Nasal cavity respiratory epithelium epithelial cell of viscerocranial mucosa (primary cell): ENCODE results near the gene IGF2. TPM values are rescaled to one million over a fixed set of nuclear protein-coding genes. Genes with fewer than 3 reads are reported as not detected.

Source experiments
- total RNA-seq: library from RNA; depleted of rRNA; stranded (reverse); fragments of >200 nt; gene quantifications from 2 replicates; pipeline ENCODE4 v1.2.3, GENCODE V29; 2014

IGF2 gene, protein sequence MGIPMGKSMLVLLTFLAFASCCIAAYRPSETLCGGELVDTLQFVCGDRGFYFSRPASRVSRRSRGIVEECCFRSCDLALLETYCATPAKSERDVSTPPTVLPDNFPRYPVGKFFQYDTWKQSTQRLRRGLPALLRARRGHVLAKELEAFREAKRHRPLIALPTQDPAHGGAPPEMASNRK
- total RNA-seq = 0.07 and 0.34 TPM in 2 replicates

GRCh38 chr11:2139123-2139521, at the start of gene IGF2:
Gene IGF2 (minus strand): TSS chr11:2139389. CDS start chr11:2135523, 3,866 bp downstream.

DNA sequence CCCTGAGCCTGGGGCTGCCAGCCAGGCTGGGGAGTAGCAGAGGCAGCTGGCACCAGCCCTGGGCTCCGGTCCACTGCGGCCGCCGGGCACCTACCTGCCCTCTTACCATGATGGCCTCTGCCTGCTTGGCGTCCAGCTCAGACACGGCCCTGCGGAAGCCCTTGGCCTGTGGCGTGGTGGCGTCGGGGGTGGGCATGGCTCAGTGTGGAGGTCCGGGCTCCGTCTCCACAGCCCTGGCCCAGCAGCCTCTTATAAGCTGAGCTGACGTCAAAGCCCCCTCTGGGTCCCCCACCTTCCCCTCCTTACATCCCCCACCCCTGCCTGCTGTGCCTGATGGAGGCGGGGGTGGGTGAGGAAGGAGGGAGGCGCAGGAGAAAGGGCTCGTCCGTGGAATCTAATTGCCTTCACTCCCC, 32.4 kb upstream of the IGF2 start, which contains the start of gene TH:
Gene TH (minus strand): TSS at position 225 of the 413 bp plus-strand sequence. CDS start 29 bp downstream, at position 196.

GRCh38 chr11:2160736-2161259, 21.6 kb upstream of the IGF2 start, which contains the start of gene INS:
Gene INS (minus strand): TSS chr11:2161209. CDS start chr11:2160971, 238 bp downstream.

Other genes starting within 250 kb of the IGF2 start
- gene PRR33, start 247.5 kb downstream of the IGF2 start, total RNA-seq = not detected in 2 replicates
- gene TNNT3, start 219.7 kb downstream of the IGF2 start, total RNA-seq = 1.3 TPM in 1 of 2 replicates, not detected in the other
- 30.0 and 48.2 TPM in 2 replicates for gene MRPL23, start 192.1 kb downstream of the IGF2 start, total RNA-seq
- 2.9 and 3.8 TPM in 2 replicates for gene H19, start 141.5 kb downstream of the IGF2 start, total RNA-seq
- not detected in 2 replicates for gene INS, start 21.8 kb upstream of the IGF2 start, total RNA-seq
- under 0.01 and 0.28 TPM in 2 replicates for gene TH, start 32.4 kb upstream of the IGF2 start, total RNA-seq
- 0.21 and 1.0 TPM in 2 replicates for gene ASCL2, start 131.2 kb upstream of the IGF2 start, total RNA-seq
- not detected in 2 replicates for gene C11orf21, start 162.5 kb upstream of the IGF2 start, total RNA-seq
- gene TSPAN32, start 162.6 kb upstream of the IGF2 start, total RNA-seq = not detected in 2 replicates
- gene CD81, start 237.9 kb upstream of the IGF2 start, total RNA-seq = 164 and 645 TPM in 2 replicates